HG03108 (cell line): ENCODE results near the gene GARS1.
"Not testable (repeated sequence)": the region's sequence is repeated elsewhere in the genome, so short reads cannot be mapped to it uniquely, and the experiment has no call there.

Experiments used
- ATAC-seq: cut with Tn5 transposase; IDR thresholded peaks from one replicate; pipeline ENCODE4 v1.9.1; 2021; ENCODE audit warnings: moderate library complexity; ENCODE audit not compliant: unreplicated experiment

The GARS1 gene

DNA sequence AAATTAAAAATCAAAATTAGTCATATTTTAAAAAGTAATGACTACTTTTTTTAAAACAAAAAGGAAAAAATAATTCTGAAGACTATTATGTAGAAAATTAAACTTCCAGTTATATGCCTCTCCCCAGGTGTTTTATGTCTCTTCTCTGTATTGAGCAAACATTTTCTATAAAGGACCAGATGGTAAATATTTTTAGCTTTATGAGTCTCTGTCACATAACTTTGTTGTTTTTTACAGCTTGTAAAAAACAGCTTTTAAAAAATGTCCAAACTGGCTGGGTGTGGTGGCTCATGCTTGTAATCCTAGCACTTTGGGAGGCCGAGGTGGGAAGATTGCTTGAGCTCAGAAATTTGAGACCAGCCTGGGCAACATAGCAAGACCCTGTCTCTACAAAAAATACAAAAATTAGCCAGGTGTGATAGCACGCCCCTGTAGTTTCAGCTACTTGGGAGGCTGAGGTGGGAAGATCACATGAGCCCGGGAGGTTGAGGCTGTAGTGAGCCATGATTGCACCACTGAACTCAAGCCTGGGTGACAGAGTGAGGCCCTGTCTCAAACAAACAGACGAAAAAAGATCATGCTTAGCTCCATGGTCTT, 23.5 kb downstream of the GARS1 start:
- ATAC-seq: no peak

DNA sequence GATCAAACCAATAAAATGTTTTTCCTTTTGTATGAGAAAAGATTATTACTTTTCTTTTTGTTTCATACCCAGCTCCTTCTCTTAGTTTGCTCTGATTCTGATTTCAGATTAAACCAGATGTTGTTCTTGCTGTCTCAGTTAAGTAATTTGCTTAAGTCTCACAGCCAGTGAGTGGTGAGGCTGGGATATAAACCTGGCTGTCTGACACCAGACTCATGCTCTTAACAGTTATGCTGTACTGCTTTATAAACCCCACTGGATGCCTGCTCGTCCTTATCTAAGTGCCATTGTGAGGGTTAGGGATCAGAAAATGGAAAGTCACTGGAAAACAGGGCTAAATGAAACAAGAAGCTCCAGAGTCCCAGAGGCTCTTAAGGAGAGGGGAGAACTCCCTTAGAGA, 24.3 kb downstream of the GARS1 start:
- ATAC-seq: no peak

DNA sequence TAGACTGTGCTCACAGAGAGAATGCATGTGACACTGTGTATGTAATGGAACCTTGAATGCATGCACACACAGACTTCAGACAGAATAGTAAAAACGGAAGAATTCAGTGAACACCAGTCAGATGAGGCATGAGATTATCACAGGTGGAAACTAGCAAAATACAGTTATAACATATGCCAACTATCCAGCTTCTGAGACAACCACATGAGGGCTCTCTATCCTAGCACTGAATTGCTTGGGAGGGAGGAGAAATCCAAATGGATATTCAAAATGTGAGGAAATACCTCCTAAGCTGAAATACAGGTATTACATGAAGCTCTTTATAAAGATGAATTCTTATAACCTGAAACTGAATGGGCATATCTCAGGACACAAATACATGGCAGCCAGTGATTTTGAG, 30.6 kb downstream of the GARS1 start:
- no peak for ATAC-seq

DNA sequence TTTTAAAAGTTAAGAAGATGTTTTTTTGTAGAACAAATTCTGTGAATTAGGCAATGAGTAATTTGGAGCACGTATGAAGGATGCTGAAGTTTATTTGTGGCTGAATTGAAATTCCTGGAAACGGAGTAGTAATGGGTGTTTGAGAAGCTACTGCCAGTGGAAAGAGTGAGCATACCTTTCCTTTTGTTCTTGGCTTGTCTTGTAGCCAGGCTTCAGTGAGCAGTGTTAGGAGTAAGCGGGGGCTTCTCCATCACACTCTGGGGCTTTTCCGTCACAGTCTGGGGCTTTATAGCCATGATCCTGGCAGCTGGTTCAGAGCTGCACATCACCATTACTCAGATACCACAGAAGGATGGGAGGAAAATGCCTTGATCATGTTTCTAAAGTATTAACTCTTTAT, 32.3 kb downstream of the GARS1 start:
- ATAC-seq: no peak

DNA sequence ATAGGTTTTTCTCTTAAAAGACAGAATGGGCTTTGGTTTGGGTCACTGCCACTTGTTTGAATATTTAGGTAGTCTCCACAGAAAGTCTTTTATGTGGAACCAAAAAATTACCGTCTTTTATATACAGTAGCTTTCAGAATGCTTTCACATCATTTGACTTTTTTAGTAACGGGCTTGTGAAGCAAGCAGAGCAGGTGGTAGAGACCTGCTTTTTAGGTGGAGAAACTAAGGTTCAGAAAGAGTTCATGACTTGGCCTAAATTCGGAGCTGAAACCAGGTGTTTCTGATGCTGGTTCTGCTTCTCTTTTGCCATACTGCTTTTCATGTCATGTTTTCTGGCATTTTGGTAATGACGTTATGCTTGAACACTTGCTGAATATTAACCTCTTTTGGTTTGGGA, 36.3 kb downstream of the GARS1 start:
- peak; percentile 48 for ATAC-seq

DNA sequence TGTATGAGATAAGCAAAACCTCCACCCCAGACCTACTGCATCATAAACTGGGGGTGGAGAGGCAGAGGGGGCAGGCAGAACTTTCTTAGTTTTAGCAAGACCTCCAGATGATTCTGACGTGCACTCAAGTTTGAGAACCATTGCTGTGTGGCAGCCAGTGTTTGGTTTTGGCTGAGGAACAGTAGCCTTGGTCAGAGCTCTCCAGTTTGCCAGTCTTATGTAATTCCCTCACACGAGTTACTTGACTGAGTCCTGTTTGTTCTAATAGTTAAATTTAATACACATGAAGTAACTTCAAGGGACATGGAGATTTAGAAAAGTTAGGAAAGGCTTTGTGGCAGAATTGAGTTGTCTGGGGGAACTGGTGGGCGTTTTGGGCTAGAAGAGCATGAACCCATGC, 38.5 kb downstream of the GARS1 start:
- ATAC-seq: no peak

DNA sequence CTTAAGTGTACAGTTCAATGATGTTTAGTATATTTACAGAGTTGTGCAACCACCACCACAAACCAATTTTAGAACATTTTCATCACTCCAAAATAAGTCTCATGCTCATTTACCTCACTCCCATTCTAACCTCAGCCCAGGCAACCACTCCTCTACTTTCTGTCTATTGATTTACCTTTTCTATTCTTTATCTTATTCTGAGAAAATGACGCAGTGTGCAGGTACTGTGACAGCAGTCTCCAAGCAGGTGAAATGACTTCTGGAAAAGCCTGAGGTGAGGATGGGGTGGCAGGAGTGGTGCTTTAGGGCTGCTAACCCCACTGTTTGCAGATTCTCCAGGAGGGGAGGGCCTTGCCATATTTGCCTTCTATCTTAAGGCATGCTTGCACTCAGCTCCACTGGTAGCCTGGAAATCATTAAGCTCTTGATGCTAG, 39.5 kb downstream of the GARS1 start:
- ATAC-seq: peak; percentile 42

DNA sequence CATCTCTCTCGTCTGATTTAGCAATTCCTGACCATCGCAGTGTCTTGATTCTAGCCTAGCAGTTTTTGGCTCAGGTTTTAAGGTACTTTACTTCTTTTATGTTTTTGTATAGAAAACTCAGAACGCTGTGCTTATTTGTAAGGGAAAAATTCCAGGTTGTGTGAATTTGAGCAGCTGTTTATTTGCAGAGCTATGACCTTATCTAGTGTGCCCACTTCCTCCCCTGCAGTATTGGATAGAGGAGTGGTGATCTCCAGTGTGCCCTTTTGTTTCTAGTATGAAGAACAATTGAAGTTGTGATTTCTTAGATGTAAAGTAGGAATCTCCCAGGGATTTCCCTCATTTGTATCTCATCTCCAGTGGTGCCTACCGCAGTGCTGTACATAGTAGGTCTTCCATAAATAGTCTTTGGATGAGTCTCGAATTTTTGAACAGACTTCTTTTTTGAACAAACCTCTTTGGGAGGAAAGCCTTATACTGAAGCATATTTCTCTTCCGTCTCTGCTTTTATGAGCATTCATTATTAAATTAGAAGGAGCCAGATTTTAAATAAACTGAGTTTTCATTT, 40.0 kb downstream of the GARS1 start:
- ATAC-seq: no peak

DNA sequence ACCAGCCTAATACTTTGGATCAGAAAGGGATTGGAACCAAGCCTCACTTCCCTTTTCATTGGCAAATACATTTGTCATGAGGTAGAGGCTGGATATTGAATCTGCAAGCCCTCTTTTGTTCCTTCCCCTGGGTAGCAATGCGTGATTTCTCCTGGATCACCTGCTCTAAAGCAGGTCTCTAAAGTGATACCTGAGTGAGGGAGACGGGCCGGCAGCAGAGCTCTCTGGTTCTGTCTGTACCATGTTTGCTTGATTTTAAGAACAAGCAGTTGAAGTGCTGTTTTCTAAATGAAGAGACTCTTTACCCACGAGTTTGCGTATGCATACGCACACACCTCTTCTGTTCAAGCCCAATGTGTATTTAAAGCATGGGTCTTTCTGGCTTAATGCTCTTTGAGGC, 41.1 kb downstream of the GARS1 start:
- no peak for ATAC-seq

DNA sequence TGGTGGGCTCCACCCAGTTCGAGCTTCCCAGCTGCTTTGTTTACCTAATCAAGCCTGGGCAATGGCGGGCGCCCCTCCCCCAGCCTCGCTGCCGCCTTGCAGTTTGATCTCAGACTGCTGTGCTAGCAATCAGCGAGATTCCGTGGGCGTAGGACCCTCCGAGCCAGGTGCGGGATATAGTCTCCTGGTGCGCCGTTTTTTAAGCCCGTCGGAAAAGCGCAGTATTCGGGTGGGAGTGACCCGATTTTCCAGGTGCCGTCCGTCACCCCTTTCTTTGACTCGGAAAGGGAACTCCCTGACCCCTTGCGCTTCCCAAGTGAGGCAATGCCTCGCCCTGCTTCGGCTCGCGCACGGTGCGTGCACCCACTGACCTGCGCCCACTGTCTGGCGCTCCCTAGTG, 47.6 kb downstream of the GARS1 start:
- not testable (repeated sequence) for ATAC-seq

DNA sequence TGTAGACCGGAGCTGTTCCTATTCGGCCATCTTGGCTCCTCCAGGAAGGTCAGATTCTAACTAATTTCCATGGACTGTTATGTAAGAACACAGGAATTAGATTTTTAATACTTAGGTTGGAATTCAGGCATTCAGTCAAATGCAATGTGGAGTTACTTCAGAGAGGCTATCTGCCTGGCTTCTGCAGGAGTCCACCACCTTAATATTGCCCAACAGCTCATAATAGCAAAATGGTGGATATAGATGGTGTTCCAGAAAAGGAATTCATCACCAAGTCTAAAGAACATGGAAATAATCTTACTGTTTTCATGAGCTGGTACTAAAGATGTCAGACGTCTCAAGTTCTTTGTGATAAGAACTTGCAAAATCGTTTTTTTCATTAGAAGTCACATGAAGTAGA, 48.1 kb downstream of the GARS1 start:
- ATAC-seq: no peak

DNA sequence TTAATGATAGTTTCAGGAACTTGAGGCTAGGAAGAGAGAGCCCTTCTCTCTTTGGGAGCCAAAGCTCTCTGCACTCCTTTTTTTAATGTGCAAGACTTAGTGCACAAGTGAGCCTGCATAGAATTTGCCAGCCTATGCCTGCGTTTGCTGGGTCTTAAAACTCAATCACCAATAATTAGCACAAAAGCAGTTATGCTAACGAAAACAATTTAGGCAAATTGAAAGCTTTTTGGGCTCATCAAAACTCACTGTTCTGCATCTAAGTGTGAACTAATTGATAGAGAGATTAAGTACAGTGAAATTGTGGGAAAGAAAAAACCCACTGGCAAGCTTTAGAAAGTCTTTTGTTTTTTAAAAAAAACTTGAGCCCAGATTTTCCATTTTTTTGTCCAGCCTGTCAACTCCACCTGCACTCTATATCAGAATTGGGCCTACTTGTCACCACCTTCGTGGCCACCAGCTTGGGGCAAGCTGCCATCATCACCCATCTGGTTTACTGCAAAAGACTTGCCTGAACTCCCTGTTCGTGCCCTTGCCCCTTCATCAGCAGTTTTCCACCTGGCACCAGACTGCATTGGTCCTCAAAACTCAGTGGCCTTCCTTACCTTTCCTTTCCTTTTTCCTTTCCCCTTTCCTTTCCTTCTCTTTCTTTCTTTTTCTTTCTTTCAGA, 49.7 kb downstream of the GARS1 start:
- no peak for ATAC-seq

DNA sequence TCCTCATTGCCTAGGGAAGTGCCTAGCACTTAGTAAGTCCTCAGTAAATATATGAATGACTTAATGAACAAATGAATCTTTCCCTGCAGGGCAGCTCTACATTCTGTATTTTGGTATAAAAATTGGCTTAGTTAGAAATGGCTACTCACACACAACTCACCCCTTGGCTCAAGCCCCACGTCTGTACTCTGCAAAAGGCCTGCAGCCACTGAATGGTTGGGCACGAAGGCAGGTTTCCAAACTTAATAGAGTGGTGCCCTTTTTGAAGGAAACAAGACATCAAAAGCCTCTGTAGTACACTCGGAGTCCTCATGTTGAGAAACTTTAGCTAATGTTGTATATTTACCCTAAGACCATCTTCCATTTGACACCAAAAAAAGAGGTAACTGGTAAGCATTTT, 51.0 kb downstream of the GARS1 start:
- no peak for ATAC-seq

DNA sequence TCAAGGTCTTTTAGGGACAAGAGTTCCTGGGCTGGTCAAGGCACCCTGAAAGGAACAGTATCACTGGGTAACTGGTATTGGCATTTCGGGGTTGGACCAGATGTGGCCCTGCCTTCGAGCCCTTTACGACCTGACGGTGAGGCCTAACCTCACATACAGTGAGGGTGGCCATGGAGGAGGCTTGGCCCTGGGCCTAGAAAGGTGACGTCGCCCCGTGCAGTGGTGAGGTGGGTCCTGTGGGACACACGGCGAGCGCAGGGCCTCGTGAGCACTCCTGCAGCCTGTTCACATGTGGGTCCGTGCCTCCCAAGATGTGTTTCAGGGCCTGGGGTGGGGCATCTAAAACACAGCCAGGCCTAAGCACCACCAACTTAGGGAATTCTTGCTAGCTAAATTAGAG, 51.5 kb downstream of the GARS1 start:
- ATAC-seq: no peak

DNA sequence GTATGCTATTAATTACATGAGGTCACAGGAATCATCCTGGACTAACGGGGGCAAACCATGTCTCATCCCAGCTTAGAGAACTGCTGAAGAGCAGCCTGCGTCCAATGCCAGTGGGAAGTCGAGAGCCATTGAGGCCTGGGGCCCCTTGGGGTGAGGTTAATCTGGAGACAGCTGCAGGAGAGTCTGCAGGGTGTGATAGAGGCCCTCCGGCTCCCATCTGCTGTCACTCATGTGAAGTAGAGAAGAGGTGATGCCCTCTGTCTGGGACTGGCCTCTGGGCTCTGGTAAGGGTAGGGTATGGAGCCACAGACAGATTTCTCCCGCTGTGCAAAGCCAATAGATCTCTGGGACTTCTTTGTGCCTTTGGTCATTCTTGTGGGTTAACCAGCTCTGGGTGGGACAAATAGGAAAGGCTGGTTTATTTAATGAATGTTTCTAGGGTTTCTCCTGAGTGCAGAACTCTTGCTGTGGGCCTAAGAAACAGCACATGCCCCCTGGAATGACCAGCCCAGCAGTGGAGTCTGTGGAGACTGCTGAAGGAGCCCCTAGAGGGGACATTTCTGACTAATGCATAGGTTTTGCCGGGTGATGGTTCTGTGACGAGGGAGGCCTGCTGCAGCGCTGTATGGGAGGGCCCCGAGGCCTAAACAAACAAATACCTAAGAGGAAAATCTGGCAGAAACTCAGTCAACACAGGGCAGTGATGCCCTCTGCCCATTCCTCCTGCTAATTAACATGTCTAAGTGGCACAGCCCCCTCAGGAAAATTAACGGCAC, 53.1 kb downstream of the GARS1 start:
- no peak for ATAC-seq

DNA sequence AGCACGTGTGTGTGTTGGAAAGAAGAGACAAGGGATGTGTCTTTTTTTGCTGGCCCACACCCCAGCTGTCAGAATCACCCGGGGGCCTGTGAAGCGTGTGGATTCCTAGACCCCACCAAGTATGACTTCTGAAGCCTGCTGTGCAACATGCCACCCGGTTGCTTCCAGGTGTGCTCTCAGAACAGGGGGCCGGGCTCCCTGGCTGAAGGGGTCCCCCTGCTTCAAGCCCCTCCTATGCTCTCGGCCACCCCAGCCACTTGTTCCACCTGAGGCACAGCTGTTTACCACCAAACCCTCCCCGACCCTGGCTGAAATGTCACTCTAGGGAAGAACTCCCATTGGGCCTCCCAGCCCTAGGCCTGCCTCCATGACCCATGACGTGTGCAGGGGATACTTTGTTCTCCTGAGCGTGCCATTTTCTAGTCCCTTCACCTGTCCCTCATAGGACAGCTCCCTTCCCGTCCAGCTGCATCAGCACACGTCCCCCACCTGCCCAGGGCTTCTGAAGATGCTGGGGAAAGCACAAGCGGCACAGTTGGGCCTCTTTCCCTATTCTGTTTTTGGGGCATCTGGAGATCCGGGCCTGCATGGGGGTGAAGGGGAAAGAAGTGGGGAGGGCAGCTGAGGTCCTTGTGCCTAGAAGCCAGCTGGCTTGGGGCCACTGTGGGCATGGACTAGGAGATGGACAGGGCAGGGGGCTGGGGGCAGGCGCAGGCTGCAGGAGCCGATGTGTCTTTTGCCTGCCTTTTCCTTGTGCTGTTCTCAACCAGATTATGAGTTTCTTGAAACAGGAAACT, 54.3 kb downstream of the GARS1 start:
- no peak for ATAC-seq

DNA sequence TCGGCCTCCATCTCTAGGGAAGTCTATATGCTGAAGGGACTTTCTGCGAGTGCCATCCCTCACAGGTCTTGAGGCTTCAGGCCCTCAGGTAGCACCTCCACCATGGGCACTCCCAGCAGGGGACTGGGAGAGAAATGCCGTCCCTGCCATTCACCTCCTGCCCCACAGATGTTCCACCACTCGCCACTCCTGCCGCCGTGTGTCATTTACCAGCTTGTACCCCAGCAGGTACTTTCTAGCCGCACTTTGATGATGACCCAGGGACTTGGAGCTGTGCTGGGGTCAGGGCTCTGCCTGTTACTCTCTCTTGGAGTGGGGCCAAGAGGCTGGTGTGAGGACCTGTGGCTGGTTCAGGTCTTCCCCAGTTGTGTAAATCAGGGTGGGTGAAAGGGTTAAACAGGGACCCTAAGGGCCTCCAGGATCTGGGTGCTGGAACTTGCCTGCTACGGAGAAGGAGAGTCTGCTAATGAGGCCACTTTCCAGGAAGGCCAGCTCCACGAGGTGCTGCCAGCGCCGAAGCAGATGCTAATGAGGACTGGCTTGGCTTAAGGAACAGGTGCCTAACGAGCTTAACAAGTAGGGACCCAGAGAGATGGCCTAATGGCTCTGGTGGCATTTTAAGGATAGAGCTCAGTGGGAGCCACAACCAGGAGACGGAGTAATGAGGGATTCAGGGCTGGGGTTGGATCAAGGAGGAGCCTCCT, 55.2 kb downstream of the GARS1 start:
- no peak for ATAC-seq

DNA sequence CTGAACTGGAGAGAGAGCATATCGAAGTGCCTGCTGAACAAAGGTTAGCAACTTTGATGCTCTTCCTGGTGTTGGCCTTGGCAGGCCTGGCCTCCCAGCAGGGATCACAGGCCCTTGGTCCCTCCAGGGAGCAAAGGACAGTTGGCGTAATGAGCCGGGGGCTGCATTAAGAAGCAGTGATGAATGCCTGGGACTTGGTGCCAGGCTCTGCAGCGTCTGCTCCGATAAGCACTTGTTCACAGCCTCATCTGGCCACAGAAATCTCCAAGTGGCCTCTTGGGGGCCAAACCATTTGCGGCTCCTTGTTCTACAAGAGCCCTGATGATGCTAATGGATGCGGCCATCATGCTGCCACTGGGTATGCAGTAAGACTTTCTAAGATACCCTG, 55.7 kb downstream of the GARS1 start:
- no peak for ATAC-seq

DNA sequence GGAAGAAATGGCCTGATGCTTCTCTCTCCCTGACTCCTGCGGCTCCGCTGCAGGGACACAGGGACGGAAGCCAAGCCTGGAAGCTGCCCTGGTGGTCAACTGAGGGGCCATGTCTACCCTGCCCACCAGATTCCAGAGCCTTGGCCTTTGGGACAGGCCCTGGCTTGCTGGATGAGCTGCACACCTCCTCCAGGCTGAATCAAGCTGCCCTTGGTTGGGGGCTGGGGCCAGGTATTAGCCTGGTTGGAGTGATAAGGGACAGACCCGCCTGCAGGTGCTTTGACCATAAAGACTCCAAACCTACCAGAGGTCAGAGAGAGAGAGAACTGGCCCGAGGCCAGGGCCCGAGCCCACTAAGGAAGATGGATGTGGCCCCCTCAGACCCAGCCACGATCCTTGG, 57.5 kb downstream of the GARS1 start:
- ATAC-seq: no peak
